Dermis microvascular lymphatic vessel endothelial cell (primary cell): ENCODE results near the gene IKZF4. TPM values are rescaled to one million over a fixed set of nuclear protein-coding genes. Genes with fewer than 3 reads are reported as not detected.
"Not testable (repeated sequence)": the region's sequence is repeated elsewhere in the genome, so short reads cannot be mapped to it uniquely, and the experiment has no call there.

Experiments used
- DNase-seq, 2 donors: peaks; one replicate each; pipeline versions ENCODE4 v3.0.0 to v3.0.0-alpha.2; 2010; ENCODE audit warnings: low read depth in 2 of 2
- total RNA-seq: library from RNA; depleted of rRNA; stranded (reverse); fragments of >200 nt; gene quantifications from 2 replicates; pipeline ENCODE4 v1.2.1, GENCODE V29; 2014

IKZF4 gene
- total RNA-seq: 0.13 and 0.38 TPM in 2 replicates

DNA sequence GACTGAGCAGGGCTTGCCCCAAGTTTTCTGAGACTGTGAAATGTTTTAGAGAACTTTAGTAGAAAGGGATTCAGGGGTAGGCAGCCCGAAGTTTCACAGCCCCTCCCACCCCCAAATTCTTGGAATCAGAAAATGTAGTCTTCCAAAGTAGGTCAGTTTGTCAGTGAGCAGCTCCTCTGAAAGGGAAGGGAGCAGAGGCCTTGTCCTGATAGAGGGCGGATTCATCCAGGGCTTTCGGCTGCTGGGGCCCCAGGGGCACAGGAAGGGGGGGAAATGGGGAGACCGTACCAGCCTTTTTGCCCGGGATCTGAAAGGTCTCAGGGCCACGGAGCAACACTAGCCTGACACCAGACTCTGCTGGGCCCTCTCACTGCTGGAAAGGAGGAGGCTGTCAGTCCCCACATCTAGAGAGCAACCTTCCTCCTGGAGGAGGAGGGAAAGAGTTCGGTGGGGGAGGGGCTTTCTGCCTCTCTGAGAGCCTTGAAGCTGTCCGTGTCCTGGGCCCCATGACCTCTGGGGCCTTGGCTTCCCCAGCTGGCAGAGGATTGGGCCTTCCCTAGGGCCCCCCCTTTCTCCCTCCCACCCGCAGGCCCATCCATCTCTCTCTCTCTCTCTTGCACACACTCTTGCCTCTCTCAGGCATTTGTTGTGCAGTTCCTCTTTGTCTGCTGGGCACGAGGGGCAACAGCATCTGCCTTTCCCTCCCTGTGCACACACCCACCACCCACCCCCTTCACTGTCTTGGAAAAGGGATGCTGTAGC is at the start of gene IKZF4:
IKZF4 (plus strand) TSS at position 621 of the 762 bp plus-strand sequence. CDS start 451 bp downstream, outside the sequence.
- no peak for DNase-seq

DNA sequence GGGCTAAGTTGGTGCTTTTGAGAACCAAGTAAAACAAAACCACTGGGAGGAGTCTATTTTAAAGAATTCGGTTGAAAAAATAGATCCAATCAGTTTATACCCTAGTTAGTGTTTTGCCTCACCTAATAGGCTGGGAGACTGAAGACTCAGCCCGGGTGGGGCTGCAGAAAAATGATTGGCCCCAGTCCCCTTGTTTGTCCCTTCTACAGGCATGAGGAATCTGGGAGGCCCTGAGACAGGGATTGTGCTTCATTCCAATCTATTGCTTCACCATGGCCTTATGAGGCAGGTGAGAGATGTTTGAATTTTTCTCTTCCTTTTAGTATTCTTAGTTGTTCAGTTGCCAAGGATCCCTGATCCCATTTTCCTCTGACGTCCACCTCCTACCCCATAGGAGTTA is 48.8 kb upstream of the IKZF4 start:
- peak in 1 of 2 donors; percentile 18 for DNase-seq

DNA sequence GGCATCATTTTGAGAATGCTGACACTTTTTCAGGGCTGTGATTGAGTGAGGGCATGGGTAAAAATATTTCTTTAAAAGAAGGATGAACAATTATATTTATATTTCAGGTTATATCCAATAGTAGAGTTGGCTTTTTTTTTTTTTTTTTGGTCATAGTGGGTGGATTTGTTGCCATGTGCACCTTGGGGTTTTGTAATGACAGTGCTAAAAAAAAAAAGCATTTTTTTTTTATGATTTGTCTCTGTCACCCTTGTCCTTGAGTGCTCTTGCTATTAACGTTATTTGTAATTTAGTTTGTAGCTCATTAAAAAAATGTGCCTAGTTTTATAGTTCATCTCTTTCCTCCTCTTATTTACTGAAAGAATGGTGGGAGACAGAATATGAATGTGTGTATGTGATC is 48.4 kb upstream of the IKZF4 start:
- no peak for DNase-seq

GRCh38 chr12:55972911-55973598 is 47.8 kb upstream of the IKZF4 start:
- DNase-seq: peak; percentile 40 to 55

- DNase-seq: peak; percentile 100
These were observed 47.1 kb upstream of the IKZF4 start, which contains the start of gene RAB5B for GRCh38 chr12:55973599-55974307. Gene RAB5B (plus strand): TSS chr12:55974078. CDS start chr12:55986961, 12,883 bp downstream.

GRCh38 chr12:55974308-55974730 is 46.5 kb upstream of the IKZF4 start:
- peak in 1 of 2 donors; percentile 78 for DNase-seq

- DNase-seq: no peak
These were observed 42.5 kb upstream of the IKZF4 start for GRCh38 chr12:55978393-55978792.

GRCh38 chr12:55979069-55979468 is 41.8 kb upstream of the IKZF4 start:
- no peak for DNase-seq

DNA sequence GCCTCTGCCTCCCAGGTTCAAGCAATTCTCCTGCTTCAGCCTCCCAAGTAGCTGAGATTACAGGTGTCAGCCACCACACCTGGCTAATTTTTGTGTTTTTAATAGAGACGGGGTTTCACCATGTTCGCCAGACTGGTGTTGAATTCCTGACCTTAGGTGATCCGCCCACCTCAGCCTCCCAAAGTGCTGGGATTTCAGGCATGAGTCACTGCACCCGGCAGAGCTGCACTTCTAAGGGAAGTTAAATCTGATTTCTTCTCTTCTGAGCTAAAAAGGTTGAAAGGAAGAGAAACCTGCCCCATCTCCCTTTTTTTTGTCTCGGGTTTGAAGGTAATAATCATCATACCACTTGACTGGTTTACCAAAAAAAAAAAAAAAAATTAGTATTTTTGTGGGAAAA is 39.0 kb upstream of the IKZF4 start:
- DNase-seq: not testable (repeated sequence)

DNA sequence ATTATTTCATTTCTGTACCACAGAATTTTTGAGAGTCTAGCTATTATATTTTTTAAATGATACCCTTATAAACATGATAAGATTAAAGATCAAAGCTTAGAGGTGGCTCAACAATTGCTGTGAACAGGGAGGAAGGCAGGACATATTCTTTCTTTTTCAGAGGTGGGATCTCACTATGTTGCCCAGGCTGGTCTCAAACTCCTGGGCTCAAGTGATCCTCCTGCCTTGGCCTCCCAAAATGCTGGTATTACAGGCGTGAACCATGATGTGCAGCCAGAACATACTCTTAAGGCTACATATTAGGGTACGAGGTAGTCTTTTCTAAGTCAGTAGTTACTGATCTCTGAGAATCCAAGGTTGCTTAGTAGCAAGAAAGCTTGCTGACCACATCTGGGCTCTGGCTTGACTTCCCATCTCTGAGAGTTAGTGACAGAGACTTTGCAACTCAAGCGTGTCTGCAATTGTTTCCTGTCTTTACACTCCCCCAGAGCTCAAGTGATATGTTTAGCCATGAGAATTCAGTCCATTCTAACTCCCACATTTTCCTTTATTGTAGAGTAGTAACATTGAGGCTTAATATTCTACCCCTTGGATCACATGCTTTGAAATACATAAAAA is 38.4 kb upstream of the IKZF4 start:
- DNase-seq: no peak

DNA sequence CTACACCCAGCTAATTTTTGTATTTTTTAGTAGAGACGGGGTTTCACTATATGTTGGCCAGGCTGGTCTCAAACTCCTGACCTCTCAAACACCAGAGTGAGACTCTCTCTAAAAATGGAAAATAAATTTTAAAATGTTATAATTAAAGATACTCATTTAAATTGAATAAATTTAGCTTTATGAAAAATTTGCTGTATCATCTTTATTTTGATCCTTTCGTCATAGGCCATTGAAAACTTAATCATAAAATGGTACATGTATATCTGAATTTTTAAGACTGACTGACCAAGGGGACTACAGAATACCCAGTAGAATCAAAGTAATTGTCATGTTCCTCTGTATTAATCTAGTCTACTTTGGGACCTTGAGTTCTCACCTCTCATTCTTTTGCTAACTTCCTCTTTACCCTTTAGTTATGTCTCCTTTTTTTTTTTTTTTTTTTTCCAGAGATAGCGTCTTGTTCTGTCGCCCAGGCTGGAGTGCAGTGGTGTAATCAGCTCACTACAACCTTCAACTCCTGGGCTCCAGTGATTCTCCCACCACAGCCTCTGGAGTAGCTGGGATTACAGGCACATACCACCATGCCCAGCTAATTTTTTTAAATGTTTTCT is 37.5 kb upstream of the IKZF4 start:
- DNase-seq: no peak

GRCh38 chr12:55984861-55985260 is 36.0 kb upstream of the IKZF4 start:
- DNase-seq: no peak

GRCh38 chr12:55985341-55985740 is 35.5 kb upstream of the IKZF4 start:
- no peak for DNase-seq

DNA sequence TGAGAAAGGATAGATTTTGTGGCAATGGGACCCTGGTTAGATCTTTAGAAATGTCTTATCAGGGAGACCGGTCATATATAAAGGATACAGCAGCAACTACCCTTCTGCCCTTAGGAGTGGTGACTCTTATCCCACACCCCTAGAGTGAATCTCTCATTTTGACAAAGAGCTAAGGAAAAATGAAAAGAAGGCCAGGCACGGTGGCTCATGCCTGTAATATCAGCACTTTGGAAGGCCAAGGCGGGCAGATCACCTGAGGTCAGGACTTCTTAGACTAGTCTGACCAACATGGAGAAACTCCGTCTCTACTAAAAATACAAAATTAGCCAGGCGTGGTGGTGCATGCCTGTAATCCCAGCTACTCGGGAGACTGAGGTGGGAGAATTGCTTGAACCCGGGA is 34.9 kb upstream of the IKZF4 start:
- DNase-seq: not testable (repeated sequence)

GRCh38 chr12:55991110-55991509 is 29.7 kb upstream of the IKZF4 start:
- DNase-seq: no peak

- no peak for DNase-seq
These were observed 27.5 kb upstream of the IKZF4 start for GRCh38 chr12:55993230-55993853.

DNA sequence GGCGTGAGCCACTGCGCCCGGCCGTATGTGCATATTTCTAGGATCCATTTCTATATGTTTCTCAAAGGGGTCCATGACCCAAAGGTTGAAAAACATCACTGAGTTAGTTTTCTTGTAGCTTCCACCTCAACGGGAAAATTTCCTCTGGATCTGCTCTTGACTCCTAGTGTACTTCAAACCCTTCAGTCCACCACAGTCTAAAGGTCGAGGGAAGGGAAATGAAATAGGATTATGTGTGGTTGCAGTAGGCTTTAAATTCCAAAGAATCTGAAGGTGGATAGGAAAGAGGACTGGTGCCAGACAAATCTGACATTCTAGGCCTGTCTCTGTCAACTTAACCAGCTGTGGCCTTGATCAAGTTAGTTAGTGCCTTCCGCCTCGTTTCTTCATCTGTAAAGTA is 25.5 kb upstream of the IKZF4 start:
- DNase-seq: no peak

DNA sequence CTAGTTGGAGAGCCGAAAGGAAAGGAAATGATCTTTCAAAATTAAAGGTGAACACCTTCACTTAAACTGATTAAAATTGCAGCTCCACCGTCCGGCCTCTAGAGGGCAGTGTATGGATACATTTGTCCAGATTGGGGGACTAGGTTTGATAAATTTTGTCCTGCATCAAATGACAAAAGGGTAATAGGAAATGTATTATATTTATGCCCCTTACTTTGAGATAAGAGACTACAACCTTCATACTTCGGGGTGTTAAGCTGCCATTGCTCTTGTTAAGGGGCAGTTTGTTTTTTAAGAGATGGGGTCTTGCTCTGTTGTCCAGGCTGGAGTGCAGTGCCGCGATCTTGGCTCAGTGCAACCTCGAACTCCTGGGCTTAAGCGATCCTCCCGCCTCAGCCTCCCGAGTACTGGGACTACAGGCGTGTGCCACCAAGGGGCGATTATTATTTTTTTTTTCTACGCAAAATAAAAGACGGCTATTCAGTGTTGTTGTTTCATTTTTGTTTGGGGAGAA is 24.6 kb upstream of the IKZF4 start:
- peak; percentile 65 to 76 for DNase-seq

- peak; percentile 89 to 98 for DNase-seq
These were observed 23.9 kb upstream of the IKZF4 start, which contains the start of gene SUOX for GRCh38 chr12:55996715-55997534. Gene SUOX (plus strand): TSS chr12:55997276. CDS start chr12:56002222, 4,946 bp downstream.

GRCh38 chr12:55997535-55997859 is 23.3 kb upstream of the IKZF4 start:
- no peak for DNase-seq
